Hematopoietic multipotent progenitor cell treated with erythropoietin and hydrocortisone succinate and interleukin-3 and kit ligand, for 15 days (in vitro differentiated cells): Measurements from ENCODE around the gene ITIH3.
"Not testable (repeated sequence)": the region's sequence is repeated elsewhere in the genome, so short reads cannot be mapped to it uniquely, and the experiment has no call there.

Experiments used
- DNase-seq: peaks from one replicate; pipeline ENCODE4 v3.0.0-alpha.2; 2015; ENCODE audit warnings: low spot score

The ITIH3 gene

GRCh38 chr3:52794612-52795099 lies at the start of gene ITIH3:
Gene ITIH3, plus strand, starts transcription at chr3:52794796. Its CDS starts 8 bp downstream, at chr3:52794804.
- DNase-seq = no peak

GRCh38 chr3:52752045-52752660 lies 42.4 kb upstream of the ITIH3 start:
- no peak for DNase-seq

- DNase-seq = no peak
Observed at GRCh38 chr3:52754373-52754772, 40.2 kb upstream of the ITIH3 start.

GRCh38 chr3:52756141-52756540 lies 38.5 kb upstream of the ITIH3 start:
- no peak for DNase-seq

- DNase-seq = peak; percentile 70
Observed at GRCh38 chr3:52763466-52763865, 31.1 kb upstream of the ITIH3 start.

GRCh38 chr3:52769786-52770455 lies 24.7 kb upstream of the ITIH3 start:
- no peak for DNase-seq

GRCh38 chr3:52770496-52771333 lies 23.9 kb upstream of the ITIH3 start, which contains the start of gene NEK4:
Gene NEK4, minus strand, starts transcription at chr3:52770940. Its CDS starts 194 bp downstream, at chr3:52770746.
- DNase-seq = peak; percentile 87

- DNase-seq = no peak
Observed at GRCh38 chr3:52771334-52771681, 23.3 kb upstream of the ITIH3 start.

GRCh38 chr3:52771702-52772101 lies 22.9 kb upstream of the ITIH3 start:
- no peak for DNase-seq

- DNase-seq = no peak
Observed at GRCh38 chr3:52773361-52774065, 21.1 kb upstream of the ITIH3 start.

- no peak for DNase-seq
Observed at GRCh38 chr3:52774066-52774713, 20.4 kb upstream of the ITIH3 start.

- peak; percentile 59 for DNase-seq
Observed at GRCh38 chr3:52774901-52775864, 19.4 kb upstream of the ITIH3 start.

- no peak for DNase-seq
Observed at GRCh38 chr3:52775877-52776276, 18.7 kb upstream of the ITIH3 start.

- not testable (repeated sequence) for DNase-seq
Observed at GRCh38 chr3:52776486-52776885, 18.1 kb upstream of the ITIH3 start.

- DNase-seq = no peak
Observed at GRCh38 chr3:52777127-52777958, 17.3 kb upstream of the ITIH3 start, which contains the start of gene ITIH1. Gene ITIH1, plus strand, starts transcription at chr3:52777599. Its CDS starts 17 bp downstream, at chr3:52777616.

- DNase-seq = no peak
Observed at GRCh38 chr3:52777959-52778805, 16.4 kb upstream of the ITIH3 start.

GRCh38 chr3:52779011-52779836 lies 15.4 kb upstream of the ITIH3 start:
- DNase-seq = no peak
